Measurements from ENCODE around the gene FBXW8.

The FBXW8 gene

DNA sequence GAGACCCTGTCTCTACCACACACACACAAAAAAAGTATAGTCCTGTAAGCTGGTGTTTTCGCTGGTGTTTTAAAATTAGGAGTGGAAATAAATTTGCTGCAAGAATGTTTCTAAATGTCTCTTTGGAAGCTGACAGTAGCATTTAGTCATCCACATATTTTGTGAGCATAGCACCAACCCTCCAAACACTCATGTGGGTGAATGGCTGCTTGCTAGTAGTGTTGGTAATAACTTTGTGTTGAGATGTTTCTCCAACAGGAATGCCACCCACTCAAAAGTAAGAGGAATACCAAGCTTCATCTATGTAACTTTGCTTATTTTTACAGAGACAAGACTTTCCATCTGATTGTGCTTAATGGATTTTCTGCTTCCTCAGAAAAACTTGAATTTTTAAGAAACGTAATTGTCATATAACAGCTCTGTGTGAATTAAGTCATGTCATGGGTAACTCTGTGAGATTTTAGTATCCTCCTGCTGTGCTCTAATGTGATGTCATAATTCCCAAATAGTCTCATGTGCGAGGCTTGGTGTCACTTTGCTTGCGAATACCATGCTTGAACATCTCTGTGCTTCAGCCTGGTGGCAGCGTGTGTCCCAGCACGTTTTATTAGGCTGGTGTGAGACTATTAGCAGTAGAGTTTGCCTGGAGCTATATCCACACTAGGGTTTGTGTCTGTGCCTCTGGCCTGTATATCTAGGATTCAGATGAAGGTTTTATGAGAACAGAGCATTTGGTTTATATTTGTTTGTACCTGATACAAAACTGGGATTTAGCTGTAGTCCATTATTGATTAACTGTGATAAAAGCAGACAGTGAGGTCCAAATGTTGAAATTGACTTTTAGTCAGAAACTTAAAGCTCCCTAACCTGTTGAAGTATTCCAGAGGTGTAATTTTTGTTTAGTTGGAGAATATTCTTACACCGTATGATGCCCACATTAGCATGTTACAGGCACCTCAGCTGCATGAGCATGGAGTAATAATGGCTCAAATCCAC lies 80.5 kb downstream of the FBXW8 start:
- DNase-seq (ENCODE audit: low read depth in 2 of 2): no peak

DNA sequence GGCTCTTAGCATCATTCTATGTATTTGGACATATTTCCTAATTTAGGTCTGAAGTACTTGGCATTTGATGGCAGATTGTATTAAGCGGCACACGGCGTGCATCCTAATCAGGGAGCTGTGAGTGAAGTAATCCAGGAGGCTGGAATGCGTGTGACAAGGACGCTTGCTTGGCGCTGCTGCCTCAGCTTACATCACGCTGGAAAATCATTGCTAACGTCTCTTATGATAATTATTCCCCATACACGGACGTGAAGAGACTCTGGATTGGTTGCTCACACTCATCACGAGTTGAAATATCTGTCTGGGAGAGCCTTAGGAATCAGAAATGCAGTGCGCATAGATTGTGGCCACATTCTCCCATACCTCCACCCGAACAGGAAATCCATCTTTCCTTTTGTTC lies 85.3 kb downstream of the FBXW8 start:
- no peak for DNase-seq (ENCODE audit: low read depth in 2 of 2)

DNA sequence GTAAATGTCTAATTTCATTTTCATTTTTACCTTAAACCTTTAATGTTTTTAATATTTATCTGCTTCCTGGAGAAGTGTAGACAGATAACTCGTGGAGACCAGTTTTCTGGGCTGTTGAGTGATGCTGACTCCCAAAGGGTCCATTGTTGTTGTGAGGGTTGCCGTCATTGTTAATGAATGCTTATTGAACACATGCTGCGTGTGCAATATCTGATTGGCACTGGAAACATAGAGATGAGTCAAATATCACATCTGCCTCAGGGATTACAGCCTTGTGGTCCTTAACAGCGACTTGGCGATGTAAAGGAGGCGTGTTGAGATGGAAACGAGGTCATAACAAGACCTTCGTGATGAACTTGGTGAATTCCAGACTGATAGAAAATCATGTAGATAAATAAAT lies 85.9 kb downstream of the FBXW8 start:
- no peak for DNase-seq (ENCODE audit: low read depth in 2 of 2)

DNA sequence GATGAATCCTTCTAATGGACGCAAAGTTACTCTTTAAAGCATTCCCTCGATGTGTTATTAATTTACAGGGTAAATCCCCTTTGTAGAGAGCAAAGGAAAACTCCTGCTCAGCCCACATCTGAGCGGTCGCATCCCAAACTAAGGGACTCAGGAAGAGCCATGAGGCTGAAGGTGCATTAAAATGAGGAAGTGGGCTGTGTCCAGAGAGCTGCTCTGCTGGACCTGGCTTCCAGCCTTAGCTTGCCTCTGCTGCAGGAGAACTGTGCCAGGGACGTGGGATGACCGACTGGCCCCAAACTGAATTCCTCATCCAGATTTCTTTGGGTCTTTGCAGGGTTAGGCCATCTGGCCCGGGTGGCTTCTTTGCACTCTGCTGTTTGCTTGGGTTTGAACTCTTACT lies 88.3 kb downstream of the FBXW8 start:
- DNase-seq (ENCODE audit: low read depth in 2 of 2): no peak

DNA sequence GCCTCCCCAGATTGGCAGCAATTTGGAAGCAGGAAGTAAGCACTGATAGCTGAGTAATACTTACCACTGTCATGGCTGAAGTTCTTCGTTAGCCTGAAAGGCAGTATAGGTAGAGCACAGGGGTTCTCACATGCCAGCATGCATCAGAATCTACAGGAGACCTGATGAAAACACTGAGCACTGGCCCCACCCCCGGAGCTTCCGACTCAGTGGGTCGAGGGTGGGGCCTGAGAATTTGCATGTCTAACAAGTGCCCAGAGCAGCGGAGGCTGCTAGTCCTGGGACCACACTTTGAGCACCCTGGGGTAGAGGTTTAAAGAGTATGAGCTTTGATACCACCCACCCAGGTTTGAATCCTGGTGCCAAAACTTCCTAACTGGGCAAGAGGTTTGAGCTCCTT lies 89.6 kb downstream of the FBXW8 start:
- DNase-seq (ENCODE audit: low read depth in 2 of 2): no peak

DNA sequence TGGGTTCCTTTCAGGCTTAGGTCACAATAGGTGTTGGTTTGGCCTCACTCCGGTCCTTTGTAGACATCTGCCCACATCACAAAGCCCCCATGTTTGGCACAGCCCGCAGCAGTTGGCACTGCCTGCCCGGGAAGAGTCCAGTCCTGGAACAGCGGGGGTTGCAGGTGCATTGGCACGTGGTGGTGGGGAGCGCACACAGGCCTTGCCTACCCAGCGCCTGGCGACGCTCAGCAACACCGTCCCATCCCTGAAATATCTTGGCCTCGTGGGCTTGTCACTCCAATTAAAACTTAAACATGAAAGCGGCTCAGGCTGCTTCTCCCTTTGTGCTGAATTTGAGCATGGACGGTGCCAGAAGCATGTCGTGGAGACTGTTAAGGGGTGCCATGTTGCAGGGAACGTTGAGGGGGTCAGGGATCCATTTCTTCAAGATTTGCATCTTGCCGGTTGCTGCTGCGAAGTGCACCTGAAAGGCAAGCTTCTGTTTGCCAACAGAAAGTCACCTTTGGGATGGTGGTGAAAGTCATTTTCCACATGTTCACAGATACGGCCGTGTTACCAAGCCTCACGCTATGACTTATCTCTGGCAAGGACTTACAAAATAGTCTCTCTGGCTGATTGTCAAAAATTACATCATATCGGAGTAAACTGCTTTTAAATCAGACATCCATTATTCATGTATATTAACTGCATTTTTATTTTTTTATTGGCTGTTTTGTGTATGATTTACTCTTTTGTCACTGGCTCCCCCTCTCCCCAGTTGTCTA lies 91.5 kb downstream of the FBXW8 start:
- DNase-seq (ENCODE audit: low read depth in 2 of 2): no peak

DNA sequence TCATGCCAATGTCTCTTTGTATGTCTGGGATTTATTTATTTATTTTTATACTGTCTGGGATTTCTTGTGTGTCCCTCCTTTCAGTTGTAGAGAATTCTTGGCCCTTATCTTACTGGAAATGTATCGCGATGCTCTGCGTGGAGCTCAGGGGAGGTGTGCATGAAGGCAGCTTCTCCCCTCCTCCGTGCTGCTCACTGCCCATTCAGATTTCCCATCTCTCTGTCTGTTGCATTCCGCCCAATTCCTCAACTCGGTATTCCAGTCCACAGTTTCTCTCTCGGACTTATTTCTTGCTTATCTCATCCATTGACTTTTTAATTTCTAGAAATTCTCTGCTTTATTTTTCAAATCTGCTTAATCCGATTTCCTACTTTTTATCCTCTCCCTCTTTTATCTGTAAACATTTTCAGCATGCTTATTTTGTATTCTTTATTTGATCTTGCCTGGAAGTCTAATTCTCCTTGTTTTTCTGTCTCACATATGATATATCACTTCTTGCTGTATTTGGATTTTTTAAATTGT lies 93.2 kb downstream of the FBXW8 start:
- no peak for DNase-seq (ENCODE audit: low read depth in 2 of 2)

DNA sequence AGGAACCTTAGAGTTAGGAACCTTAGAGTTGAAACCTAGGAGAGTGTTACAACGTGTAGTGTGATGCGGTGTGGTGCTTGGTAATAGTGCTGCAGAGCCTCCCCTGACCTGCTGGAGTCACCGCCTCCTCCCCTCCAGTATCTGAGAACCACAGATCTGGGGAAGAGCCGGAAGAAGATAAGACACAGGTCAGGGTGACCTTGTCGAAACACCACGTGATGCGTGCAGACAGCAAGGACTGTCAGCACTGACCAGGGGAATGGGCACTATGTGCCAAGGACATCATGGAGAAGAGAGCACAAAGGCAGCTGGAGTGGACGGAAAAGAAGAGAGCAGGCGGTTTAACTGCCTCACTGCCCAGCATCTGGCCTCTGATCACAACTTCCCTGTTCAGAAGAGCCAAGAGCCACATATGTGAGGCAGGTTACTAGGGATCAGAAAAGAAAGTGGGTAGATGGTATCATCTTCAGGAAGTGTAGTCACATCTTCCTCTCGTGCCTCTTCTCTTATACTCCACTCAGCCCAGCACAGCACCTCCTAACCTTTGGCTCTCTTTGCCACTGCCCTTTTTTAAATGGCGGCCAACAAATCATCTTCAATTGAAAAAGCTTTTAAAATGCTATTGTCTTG lies 94.8 kb downstream of the FBXW8 start:
- no peak for DNase-seq (ENCODE audit: low read depth in 2 of 2)

DNA sequence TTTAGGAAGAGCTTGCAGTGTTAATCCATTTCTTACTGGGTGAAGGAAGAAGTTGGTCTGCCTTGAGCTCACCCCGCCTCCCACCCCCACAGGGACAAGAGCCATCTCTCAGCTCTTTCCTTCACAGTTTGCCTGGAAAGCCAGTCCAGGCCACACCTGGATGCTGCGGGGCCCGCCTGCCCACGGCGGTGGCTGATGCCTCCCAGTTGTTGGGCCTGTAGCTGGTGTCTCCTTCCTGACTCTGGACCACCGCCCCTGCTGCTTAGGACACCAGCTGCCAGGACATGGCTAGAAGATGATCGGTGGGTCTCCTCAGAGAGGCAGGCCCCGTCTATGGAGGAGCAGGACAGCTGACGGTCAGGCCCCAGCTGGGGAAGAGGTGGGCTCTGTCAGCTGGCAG lies 95.6 kb downstream of the FBXW8 start:
- DNase-seq (ENCODE audit: low read depth in 2 of 2): no peak

DNA sequence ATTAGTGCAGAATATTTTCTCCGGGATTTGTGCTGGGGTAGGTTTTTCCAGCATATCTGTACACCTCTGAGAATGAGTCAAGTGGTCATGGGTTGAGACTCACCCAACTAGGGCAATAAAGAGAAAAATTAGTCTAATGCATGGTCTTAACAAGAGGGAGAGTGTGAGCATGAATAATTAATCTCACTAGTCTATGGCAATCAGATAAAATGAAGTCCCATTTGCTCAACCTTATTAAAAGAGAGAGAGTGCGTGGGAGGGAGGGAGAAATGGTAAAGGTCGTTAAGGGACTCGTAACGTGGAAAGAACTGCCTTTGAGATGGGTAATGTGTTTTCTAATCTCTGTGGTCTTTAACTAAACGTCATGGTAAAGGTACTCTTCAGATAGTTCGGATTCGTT lies 96.8 kb downstream of the FBXW8 start:
- no peak for DNase-seq (ENCODE audit: low read depth in 2 of 2)

DNA sequence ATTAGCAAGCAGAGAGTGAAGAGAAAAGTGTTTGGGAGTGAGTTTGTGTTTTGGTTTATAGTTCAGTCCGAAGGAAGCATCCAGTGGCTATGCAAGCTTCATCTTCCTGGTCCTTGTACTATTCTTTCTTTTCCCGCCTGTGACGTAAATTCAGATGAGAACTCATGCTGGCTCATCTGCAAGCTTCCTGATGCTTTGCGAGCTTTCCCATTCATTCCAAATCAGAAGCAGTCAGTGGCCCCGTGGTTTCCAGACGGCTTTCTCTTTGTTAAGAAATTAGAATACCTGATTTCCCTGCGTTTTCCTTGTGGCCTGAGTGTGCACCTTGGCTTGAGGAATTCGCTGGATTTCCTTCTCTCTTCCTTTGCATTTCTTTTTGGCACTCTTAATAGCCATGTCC lies 99.0 kb downstream of the FBXW8 start:
- DNase-seq (ENCODE audit: low read depth in 2 of 2): no peak

DNA sequence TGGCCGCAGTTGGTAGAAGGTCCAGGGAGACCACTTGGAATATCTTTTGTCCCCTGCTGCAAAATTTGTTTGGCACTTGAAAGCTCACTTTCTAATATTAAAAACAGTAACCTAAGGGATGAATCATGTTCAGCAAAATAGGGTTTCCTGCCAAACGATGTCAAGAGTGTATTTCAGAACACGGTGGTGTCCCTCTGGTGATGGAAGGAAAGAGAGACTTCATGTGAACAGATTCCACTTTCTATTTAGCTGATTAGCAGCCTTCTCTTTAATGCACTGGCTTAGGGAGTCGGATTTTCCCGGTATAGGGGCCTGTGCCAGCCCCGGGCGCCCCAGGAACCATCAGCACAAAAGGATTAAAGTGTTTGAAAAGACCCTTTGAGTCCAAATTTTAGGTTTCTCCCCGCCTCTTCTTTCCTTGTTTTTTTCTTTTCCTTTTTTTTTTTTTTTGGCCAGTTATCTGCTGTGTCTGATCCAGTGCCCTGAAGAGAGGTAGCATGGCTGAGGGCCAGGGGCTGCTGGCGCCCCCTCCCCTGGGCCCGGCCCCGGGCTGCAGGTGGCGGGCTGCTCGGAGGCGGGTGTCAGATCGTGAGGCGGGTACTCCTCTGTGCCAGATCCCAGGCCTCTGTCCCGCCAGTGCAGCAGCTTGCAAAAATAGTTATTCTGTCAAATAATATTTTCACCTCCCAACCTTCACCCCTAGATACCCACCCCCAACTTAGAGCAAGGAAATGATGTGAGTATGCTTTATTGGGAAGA lies 100.1 kb downstream of the FBXW8 start:
- no peak for DNase-seq (ENCODE audit: low read depth in 2 of 2)

DNA sequence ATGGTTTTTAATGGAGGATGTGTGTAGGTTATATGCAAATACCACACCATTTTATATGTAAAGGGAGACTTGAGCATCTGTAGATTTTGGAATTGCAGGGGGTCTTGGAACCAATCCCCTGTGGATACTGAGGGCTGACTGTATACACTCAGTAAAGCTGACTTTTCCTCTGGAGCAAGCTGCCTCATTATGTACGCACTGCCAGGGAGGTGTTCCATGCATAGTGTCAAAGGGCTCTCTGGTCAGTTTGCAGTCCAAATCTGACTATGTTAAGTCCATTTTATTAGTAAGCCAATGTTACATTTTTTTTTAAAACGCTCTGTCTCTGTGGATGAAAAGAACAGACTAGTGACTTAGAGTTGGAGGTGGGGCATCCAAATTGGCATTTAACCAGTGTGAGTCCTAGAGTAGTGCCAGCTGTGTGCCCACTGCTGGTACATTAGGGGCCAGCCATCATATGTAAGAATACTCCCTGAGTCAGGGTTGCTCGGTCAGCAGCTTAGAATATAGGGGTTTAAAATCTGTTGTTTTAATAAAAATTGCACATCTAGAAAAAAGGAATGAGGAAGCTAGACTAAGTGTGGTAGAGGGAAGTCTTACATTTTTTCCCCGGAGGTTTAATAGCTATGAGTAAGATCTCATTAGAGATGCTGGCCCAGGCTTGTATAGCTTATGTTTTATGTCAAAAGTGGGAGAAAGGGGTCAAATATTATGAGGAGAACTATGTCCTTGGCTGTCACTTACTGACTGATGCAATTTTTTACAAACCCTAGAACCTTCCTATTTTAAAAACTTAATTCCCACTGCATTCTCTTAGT lies 101.4 kb downstream of the FBXW8 start:
- no peak for DNase-seq (ENCODE audit: low read depth in 2 of 2)

DNA sequence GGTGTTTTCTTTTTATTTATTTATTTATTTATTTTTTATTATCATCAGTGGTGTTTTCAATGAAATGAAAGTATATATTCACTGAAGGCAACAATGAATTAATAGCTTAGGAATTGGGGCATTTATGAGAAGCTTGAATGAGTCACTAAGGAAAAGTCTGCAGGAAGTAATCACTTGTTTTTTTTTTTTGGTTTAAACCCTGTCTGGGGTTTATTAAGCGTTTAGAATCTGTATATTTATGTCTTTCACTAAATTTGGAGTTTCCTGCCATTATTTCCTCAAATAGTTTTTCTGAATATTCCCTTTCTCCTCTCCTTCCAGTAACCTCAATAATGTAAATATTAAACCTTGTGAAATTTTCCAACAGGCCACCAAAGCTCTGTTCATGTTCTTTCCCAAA lies 103.0 kb downstream of the FBXW8 start:
- no peak for DNase-seq (ENCODE audit: low read depth in 2 of 2)

DNA sequence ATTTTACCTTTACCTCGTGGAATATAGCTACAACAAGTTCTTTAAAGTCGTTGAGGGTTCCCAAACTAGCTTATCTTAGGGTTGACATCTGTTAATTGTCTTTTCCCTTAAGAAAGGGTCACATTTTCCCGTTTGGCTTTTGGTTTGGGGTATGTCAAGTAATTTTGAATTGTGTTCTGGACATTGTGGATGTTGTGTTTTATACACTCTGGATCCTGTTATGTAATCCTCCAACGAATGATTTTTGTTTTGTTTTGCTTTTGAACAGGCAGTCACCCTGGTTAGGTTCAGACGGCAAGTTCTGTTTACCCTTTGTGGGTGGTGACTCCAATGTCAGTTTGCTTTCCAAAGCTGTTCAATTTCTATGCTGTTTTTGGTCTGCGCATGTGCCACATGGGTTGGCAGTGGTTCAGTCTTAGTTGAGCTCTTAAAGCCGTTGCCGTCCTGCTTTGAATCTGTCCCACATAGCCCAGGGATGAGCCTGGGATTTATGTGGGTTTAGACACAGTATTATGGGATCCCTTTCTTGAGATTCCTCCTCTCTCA lies 103.7 kb downstream of the FBXW8 start:
- DNase-seq (ENCODE audit: low read depth in 2 of 2): no peak

DNA sequence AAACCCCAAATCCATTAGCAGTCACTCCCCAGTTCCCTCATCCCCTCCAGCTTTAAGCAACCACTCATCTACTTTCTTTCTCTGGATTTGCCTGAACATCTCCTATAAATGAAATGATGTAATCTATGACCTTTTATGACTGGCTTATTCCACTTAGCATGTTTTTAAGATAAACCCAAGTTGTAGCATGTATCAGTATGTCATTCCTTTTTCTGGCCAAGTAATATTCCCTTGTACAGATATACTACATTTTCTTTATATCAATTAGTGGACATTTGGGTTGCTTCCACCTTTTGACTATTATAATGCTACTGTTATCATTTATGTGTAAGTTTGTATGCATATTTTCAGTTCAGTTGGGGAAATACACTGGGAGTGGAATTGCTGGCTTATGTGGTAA lies 105.1 kb downstream of the FBXW8 start:
- no peak for DNase-seq (ENCODE audit: low read depth in 2 of 2)

DNA sequence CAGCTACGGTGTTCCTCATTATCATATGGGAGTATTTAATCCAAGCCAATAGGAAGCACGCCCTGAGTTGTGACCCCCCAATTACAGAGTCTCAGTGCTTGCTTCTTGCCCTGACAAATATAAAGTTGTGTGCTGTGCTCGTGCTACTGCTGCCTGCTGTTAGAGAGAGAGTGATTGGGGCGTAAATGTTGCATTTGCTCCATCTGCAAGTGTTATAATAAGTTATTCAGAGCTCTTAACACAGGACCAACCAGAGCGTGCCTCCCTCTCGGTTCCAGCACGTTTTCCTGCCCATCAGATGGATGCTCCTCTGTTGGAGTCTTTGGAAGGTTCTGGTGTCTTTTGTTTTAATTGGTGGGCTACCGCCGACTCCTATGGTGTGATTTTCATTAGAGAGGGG lies 107.1 kb downstream of the FBXW8 start:
- no peak for DNase-seq (ENCODE audit: low read depth in 2 of 2)

DNA sequence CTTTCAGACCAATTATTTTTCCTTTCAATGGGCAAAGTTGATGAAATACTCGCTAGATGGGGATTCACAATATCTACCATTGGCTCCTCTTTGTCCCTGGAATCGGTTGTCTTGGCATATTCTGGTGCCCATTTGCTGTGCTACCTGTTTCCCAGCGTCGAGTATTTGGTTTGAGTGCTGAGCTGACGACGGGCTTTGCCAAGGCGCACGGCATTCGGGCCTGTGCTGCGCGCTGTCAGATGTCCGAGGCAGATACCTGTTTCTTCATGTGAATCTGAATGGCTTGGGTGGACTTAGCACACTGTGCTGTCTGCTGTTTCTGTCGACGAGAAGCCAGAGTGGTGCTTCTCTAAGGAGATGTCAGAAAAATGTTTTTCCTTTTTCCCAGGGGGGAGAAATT lies 107.5 kb downstream of the FBXW8 start:
- DNase-seq (ENCODE audit: low read depth in 2 of 2): no peak

DNA sequence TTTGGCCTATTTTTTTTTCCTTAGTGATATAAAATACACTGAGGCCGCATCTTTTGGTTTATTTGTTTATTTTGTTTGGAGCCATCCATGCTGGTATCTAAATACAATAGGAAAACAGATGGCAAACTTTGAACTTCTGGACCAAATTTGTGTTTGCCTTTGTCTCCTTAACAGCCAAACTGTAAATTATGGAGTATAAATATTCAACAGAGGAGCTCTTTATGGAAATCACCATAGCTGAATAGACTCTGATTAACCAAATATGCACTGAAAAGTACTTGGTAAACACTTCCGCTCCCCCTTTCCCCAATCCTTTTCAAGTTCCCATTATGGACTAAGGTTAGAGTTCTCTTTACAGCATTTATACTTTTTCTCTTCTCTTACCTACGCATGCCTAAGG lies 107.9 kb downstream of the FBXW8 start:
- DNase-seq (ENCODE audit: low read depth in 2 of 2): no peak

DNA sequence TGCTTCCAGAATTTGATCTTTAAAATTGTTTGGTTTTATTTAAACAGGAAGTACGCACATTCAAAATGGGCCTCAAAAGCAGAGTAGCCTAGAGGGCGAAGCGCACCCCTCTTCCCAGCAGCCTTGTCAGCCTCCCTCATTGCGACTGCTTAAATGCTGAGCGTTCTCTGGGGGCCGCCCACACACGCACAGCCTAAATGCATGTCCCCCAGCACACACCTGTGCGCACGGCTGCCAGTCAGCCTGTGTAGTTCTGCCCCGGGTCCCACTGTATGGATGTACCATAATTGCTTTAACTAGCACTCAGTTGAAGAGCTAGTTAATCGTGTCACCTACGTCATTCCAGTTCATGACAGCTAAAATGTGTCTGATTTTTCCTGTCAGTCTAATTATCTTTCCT lies 109.1 kb downstream of the FBXW8 start:
- DNase-seq (ENCODE audit: low read depth in 2 of 2): no peak
